ENCODE results near the gene GPM6B. TPM values are rescaled to one million over a fixed set of nuclear protein-coding genes. Genes with fewer than 3 reads are reported as not detected.
A peak's percentile ranks its signal among the peaks of the same experiment; 100 is the strongest.
"Not testable (repeated sequence)": the region's sequence is repeated elsewhere in the genome, so short reads cannot be mapped to it uniquely, and the experiment has no call there.

The GPM6B gene
- total RNA-seq, 3 donors from 2014 or later = 0.08 to 0.13 (median 0.10) TPM

DNA sequence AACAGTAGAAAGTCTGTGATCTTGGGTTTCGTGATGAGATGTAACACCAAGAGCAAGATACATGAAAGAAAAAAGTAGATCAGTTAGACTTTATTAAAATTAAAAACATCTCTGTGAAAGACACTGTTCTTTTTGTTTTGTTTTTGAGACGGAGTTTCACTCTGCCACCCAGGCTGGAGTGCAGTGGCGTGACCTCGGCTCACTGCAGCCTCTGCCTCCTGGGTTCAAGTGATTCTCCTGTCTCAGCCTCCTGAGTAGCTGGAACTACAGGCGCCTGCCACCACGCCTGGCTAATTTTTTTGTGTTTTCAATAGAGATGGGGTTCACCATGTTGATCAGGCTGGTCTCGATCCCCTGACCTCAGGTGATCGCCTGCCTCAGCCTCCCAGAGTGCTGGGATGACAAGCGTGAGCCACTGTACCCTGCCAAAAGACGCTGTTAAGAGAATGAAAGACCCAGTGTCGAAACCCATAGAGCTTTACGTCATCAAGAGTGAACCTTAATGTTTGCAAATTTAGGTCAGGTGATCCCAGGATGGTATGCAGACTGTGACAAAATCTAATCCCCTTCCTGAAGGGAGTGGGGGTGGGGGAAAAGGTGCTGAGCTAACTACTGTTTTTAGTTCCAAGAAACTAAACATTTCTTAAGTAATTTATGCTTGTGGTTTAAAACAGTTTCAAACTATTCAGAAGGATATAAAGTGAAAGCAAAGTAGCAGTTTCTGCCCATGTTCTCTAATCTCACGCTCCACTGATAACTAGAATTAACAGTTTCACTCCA, 74.3 kb downstream of the GPM6B start:
- ATAC-seq (peak; percentile 91 to 96), DNase-seq (no peak)
- H3K4me3 Mint-ChIP-seq = peak overlapping the region; percentile 65
- H3K36me3 Mint-ChIP-seq (ENCODE audit: insufficient read depth) = peaks cover 11% of the 10 kb centered on the region
- peaks cover 40% of the 10 kb centered on the region for H3K4me1 Mint-ChIP-seq (ENCODE audit: low read depth)
- no peaks in the 10 kb centered on the region for H3K9me3 Mint-ChIP-seq
- no peaks in the 10 kb centered on the region for H3K27me3 Mint-ChIP-seq (ENCODE audit: low read depth)

DNA sequence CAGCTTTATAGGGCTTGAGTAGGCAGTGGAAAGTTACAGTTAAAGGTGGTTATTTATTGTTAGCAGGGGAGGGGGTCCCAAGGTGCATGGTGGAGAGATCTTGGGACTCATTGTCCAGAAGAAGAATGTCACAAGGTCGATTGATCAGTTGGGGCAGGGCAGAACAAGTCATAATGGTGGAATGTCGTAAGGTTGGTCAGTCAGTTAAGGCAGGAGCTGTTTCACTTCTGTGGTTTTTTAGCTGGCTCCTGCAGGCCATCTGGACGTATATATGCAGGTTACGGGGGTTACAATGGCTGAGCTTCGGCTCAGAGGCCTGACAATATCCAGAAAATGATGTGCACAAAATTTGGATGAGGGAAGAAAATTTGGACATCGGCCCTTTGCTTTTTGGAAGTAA, 75.2 kb downstream of the GPM6B start:
- no peak overlapping the region for H3K4me3 Mint-ChIP-seq

DNA sequence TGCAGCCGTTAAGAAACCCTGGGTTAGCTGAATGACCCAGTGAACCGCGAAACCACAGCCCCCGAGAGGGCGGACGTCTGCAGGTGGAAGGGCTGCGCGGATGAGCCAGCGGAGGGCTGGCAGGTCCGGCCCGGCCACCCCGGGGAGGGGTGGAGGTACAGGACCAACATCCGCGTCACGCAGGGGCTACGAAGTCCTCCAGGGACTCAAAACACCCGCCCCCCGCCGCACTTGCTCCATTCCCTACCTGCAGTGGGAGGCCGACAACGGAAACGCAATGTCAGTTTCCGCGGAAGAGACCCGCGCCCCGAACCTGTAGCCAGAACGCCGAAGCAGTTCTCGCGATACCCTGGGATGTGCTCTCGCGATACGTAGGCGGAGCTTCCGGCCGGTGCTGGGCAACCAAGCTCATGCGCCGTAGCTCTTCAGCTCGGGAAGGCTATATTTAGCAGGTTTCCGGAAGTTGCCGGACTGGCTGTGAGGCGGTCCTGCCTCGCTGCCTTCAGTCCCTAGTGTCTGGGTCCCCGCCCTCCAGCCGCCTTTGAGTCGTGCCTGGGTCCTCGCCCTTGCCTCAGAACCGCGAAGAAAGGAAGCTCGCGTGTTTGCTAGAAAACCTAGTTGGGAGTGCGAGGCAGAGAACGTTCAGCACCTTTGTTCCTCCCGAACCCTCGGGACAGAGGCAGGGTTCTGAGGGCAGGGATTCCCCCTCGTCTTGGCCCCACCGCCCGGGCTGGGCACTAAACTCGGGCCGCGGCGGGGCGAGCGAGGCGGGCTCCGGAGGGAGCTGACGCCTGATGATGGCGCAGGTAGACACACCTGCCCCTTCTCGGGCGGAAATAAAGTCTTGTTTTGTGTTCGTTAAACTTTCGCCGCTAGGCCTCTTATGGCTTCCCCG, 82.4 kb downstream of the GPM6B start, which contains the start of the genes OFD1 and TRAPPC2:
Gene OFD1, plus strand, starts transcription at position 471 of the 895 bp plus-strand sequence. Its CDS starts 324 bp downstream, at position 795.
Gene TRAPPC2, minus strand, starts transcription at position 343 of the 895 bp plus-strand sequence. CDS start 14,657 bp downstream, outside the sequence.
- DNase-seq (peak; percentile 91), ATAC-seq (peak; percentile 93 to 94)
- no peaks in the 10 kb centered on the region for H3K27me3 Mint-ChIP-seq (ENCODE audit: low read depth)
- H3K9me3 Mint-ChIP-seq = no peaks in the 10 kb centered on the region
- H3K36me3 Mint-ChIP-seq (ENCODE audit: insufficient read depth) = peaks cover 23% of the 10 kb centered on the region
- H3K4me3 Mint-ChIP-seq = peak within 1 kb of the TSS; percentile 92
- peaks cover 50% of the 10 kb centered on the region for H3K4me1 Mint-ChIP-seq (ENCODE audit: low read depth)

More for the DNA sequence above, 75.2 kb downstream of the GPM6B start:
- peaks cover 13% of the 10 kb centered on the region for H3K36me3 Mint-ChIP-seq (ENCODE audit: insufficient read depth)
- H3K9me3 Mint-ChIP-seq = no peaks in the 10 kb centered on the region
- H3K4me1 Mint-ChIP-seq (ENCODE audit: low read depth) = peaks cover 38% of the 10 kb centered on the region
- DNase-seq (no peak), ATAC-seq (no peak)
- no peaks in the 10 kb centered on the region for H3K27me3 Mint-ChIP-seq (ENCODE audit: low read depth)

DNA sequence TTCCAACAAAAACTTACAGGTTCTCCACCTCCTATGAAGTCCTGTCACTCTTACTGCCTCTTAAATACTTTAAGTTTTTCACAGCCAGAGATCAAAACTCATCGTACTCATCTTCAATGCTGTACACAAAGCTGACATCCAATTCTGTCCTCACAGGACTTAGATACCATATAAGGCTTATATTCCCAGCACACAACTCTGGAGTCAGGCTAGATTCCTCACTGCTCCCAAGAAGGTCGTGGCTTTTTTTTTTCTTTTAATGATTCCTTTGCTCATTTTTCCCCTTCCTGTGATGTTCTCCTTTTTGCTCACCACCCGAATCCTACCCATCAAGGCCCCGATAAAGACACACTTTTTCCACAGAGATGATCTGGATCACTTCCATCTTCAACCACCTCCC, 83.4 kb downstream of the GPM6B start:
- Mint-ChIP-seq H3K27me3 (ENCODE audit: low read depth) (no peaks in the 10 kb centered on the region), H3K36me3 (ENCODE audit: insufficient read depth) (peaks cover 30% of the 10 kb centered on the region), H3K4me1 (ENCODE audit: low read depth) (peaks cover 57% of the 10 kb centered on the region), H3K9me3 (no peaks in the 10 kb centered on the region), H3K4me3 (peak overlapping the region; percentile 92)
- ATAC-seq (no peak), DNase-seq (no peak)

DNA sequence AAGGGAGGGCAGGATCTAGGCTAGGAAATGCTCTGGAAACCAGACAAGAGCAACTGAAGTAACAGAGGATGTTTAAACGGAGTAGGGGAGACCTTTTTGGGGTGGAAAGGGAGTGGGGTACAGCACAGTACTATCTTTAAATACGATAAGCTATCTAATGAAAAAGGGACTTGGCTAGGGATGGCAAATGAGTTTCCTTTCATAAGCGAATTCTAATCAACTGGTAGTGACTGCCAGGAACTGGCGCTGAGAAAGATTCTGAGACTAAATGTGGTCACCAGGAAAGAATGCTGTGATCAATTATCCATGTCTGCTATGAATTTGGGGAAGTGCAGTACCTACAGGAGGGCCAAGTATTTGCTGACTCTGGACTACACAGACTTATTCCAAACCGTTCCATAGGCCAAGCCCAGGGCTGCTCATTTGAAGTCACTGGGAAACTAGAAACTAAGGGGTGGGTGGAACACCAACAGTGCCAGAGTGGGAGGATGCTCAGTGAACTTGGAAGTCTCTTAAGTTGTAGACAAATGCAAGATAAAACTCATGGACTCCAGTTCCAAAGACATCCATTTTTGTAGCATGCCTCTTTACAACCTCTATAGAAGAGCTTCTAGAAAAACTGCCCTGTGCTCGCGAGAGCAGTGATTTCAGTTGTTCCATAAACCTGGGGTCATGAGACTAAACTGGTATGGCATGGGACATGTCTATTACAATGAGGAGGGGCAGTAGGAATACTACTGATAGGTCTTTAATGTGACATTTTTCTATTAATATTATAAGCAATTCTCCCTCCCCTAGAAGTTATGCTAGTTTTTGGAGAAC, 84.4 kb downstream of the GPM6B start:
- Mint-ChIP-seq H3K4me1 (ENCODE audit: low read depth) (peaks cover 59% of the 10 kb centered on the region), H3K27me3 (ENCODE audit: low read depth) (no peaks in the 10 kb centered on the region), H3K9me3 (no peaks in the 10 kb centered on the region), H3K36me3 (ENCODE audit: insufficient read depth) (peaks cover 32% of the 10 kb centered on the region), H3K4me3 (peak overlapping the region; percentile 92)
- no peak for DNase-seq
- no peak for ATAC-seq

DNA sequence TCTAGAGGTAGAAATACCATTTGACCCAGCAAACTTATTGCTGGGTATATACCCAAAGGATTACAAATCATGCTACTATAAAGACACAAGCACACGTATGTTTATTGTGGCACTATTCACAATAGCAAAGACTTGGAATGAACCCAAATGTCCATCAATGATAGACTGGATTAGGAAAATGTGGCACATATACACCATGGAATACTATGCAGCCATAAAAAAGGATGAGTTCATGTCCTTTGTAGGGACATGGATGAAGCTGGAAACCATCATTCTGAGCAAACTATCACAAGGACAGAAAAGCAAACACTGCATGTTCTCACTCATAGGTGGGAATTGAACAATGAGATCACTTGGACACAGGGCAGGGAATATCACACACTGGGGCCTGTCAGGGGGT, 86.4 kb downstream of the GPM6B start:
- Mint-ChIP-seq H3K4me1 (ENCODE audit: low read depth) (peaks cover 66% of the 10 kb centered on the region), H3K36me3 (ENCODE audit: insufficient read depth) (peaks cover 41% of the 10 kb centered on the region)
- not testable (repeated sequence) for H3K27me3 Mint-ChIP-seq (ENCODE audit: low read depth)

DNA sequence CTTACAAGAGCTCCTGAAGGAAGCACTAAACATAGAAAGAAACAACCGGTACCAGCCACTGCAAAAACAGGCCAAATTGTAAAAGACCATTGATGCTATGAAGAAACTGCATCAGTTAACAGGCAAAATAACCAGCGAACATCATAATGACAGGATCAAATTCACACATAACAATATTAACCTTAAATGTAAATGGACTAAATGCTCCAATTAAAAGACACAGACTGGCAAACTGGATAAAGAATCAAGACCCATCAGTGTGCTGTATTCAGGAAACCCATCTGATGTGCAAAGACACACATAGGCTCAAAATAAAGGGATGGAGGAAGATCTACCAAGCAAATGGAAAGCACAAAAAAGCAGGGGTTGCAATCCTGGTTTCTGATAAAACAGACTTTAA, 90.3 kb downstream of the GPM6B start:
- not testable (repeated sequence) for DNase-seq; H3K27me3 Mint-ChIP-seq (ENCODE audit: low read depth); H3K4me3 Mint-ChIP-seq; H3K9me3 Mint-ChIP-seq; ATAC-seq
- Mint-ChIP-seq H3K4me1 (ENCODE audit: low read depth) (peaks cover 66% of the 10 kb centered on the region), H3K36me3 (ENCODE audit: insufficient read depth) (peaks cover 37% of the 10 kb centered on the region)

More for the DNA sequence above, 86.4 kb downstream of the GPM6B start:
- H3K9me3 Mint-ChIP-seq, DNase-seq, H3K4me3 Mint-ChIP-seq, ATAC-seq: not testable (repeated sequence)

DNA sequence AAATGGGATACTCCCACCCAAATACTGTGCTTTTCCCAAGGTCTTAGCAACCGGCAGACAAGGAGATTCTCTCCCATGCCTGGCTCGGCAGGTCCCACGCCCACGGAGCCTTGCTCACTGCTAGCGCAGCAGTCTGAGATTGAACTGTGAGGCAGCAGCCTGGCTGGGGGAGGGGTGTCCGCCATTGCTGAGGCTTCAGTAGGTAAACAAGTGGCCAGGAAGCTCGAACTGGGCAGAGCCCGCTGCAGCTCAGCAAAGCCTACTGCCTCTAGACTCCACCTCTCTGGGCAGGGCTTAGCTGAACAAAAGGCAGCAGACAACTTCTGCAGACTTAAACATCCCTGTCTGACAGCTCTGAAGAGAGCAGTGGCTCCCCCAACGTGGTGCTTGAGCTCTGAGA, 92.0 kb downstream of the GPM6B start:
- H3K4me1 Mint-ChIP-seq (ENCODE audit: low read depth) = peaks cover 58% of the 10 kb centered on the region
- ATAC-seq = peak in 1 of 2 donors; percentile 28
- not testable (repeated sequence) for H3K9me3 Mint-ChIP-seq; H3K4me3 Mint-ChIP-seq; H3K27me3 Mint-ChIP-seq (ENCODE audit: low read depth)
- H3K36me3 Mint-ChIP-seq (ENCODE audit: insufficient read depth) = peaks cover 33% of the 10 kb centered on the region
- DNase-seq = peak; percentile 22

DNA sequence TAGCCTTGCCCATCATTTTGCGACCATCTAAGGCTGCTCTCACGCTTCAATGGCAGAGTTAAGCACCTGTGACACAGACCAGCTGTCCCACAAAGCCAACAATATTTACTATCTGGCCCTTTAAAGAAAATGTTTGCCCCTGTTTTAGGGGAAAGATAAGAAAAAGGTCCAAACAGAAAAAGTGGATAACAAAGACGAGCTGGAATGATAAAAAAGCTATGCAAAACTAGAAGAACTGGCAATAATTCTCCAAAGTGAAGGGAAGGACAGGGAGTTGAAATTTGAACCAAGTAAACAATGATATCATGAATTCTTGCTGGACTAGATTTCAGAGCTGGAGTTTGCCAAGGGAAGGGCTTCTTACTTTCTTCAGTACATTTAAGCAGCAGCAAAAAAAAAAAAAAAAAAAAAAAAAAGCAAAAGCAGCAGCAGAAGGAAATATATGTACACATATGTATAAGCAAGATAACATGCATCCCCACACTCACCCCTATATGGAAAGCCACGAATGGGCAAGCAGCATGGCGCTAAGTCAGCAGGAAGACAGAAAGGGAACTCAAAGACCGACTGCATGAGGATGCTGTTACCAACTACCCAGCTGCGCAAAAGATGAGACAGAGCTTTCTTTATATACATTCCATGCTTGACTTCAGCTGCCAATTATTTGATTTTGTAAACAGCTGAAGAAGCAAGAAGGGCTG, 94.9 kb downstream of the GPM6B start:
- Mint-ChIP-seq H3K4me3 (no peak overlapping the region), H3K4me1 (ENCODE audit: low read depth) (peaks cover 58% of the 10 kb centered on the region), H3K36me3 (ENCODE audit: insufficient read depth) (peaks cover 23% of the 10 kb centered on the region), H3K27me3 (ENCODE audit: low read depth) (no peaks in the 10 kb centered on the region), H3K9me3 (no peaks in the 10 kb centered on the region)
- DNase-seq = no peak
- no peak for ATAC-seq

DNA sequence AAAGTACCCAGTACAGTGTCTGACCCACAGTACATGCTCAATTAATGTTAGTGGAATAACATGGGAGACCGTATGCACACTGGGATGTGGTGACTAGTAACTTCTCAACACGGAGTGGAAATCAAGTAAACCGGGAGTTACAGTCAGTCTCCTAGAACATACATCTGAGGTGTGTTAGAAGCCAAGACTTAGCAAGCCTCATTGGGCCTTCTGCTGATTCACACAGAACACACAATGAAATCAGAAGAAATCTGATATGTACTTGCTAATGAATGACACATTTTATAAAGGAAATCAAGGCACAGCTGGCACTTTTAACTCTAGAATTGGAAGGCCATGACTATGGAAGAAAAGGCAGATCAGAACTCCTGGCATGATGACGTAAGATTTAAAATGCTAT, 95.5 kb downstream of the GPM6B start:
- H3K36me3 Mint-ChIP-seq (ENCODE audit: insufficient read depth) = peaks cover 20% of the 10 kb centered on the region
- H3K4me3 Mint-ChIP-seq = no peak overlapping the region
- H3K4me1 Mint-ChIP-seq (ENCODE audit: low read depth) = peaks cover 56% of the 10 kb centered on the region
- ATAC-seq (no peak), DNase-seq (no peak)
- H3K9me3 Mint-ChIP-seq = no peaks in the 10 kb centered on the region
- H3K27me3 Mint-ChIP-seq (ENCODE audit: low read depth) = no peaks in the 10 kb centered on the region

Other genes starting within 250 kb of the GPM6B start
- under 1 TPM; 0.13 to 0.30 (median 0.24) TPM for gene EGFL6, start 247.5 kb downstream of the GPM6B start, total RNA-seq
- gene TCEANC, start 164.0 kb downstream of the GPM6B start, total RNA-seq = 1 to 10 TPM; 1.4 to 2.2 (median 1.4) TPM
- 10 to 100 TPM; 11.8 to 17.8 (median 17.3) TPM for gene RAB9A, start 128.0 kb downstream of the GPM6B start, total RNA-seq
- gene TRAPPC2, start 82.5 kb downstream of the GPM6B start, total RNA-seq = 10 to 100 TPM; 11.7 to 19.9 (median 15.8) TPM
- 10 to 100 TPM; 20.0 to 26.8 (median 20.1) TPM for gene OFD1, start 82.3 kb downstream of the GPM6B start, total RNA-seq
- 10 to 100 TPM; 18.2 to 20.2 (median 18.8) TPM for gene GEMIN8, start 212.8 kb upstream of the GPM6B start, total RNA-seq

Data from activated T-cell treated with anti-CD3 and anti-CD28 coated beads, Interleukin-2, amount 50 U/mL, for 4 hours (primary cell).